Rectal smooth muscle tissue (tissue), 1 donor: ENCODE measurements around the gene CEND1.

Source experiments
- H3K27ac ChIP-seq: one replicate; pipeline ENCODE4 v1.7.0; 2013; ENCODE audit warnings: low read depth, low read length, inconsistent platforms
- H3K27me3 ChIP-seq: one replicate; pipeline ENCODE4 v1.7.0; 2013; ENCODE audit warnings: low read length; ENCODE audit not compliant: control insufficient read depth, insufficient read depth
- H3K36me3 ChIP-seq: one replicate; pipeline ENCODE4 v1.7.0; 2013; ENCODE audit warnings: low read length; ENCODE audit not compliant: control insufficient read depth, insufficient read depth
- H3K4me1 ChIP-seq: one replicate; pipeline ENCODE4 v1.7.0; 2013; ENCODE audit warnings: low read length; ENCODE audit not compliant: control insufficient read depth, insufficient read depth
- H3K4me3 ChIP-seq: one replicate; pipeline ENCODE4 v1.7.0; 2013; ENCODE audit warnings: low read length
- H3K9ac ChIP-seq: one replicate; pipeline ENCODE4 v1.7.0; 2013; ENCODE audit warnings: low read length

CEND1 gene

DNA sequence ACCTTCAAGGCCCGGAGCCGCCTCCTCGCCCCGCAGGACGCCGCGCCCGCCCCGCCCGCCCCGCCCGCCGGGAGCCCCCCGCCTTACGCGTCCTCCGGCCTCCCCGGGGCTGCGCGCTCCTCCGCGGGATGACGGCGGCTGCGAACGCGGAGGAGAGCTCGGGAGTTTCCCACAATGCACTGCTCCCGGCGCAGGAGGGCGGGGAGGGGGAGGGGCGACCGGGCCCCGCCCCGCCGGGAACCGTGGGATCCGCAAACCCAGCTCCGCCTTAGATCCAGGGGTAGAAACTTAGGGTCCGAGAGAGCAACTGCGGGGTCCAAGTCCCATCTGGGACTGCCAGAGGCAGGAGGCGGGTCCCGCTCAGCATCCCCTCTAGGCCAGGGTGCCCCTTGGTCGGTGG is at the start of gene CEND1:
Gene CEND1, minus strand, starts transcription at position 148 of the 400 bp plus-strand sequence. CDS start 1,514 bp downstream, outside the sequence.
- Histone ChIP-seq H3K4me3 (no peak within 1 kb of the TSS), H3K27ac (no peak within 1 kb of the TSS), H3K4me1 (no peaks in the 10 kb centered on the region), H3K36me3 (no peaks in the 10 kb centered on the region), H3K9ac (no peak within 1 kb of the TSS), H3K27me3 (peaks cover 6% of the 10 kb centered on the region)

DNA sequence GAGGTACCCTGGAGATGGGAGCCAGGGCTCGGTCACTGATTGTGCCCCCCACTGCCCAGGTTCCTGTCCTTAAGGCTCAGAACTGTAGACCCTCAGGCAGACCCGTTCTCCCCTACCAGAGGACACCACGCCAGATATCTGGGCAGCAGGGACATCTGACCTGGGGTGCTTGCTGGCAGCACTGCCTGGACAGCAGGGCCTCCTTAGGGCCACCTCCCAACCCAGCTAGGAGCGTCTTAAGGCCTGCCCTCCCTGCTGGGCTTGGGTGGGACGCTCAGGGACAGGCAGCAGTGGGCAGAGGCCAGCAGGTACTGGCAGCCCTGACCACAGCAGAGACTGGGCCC is 49.4 kb upstream of the CEND1 start:
- peaks cover 33% of the 10 kb centered on the region for H3K36me3 ChIP-seq
- H3K4me1 ChIP-seq: peaks cover 23% of the 10 kb centered on the region
- H3K4me3 ChIP-seq: no peak overlapping the region
- H3K9ac ChIP-seq: no peak overlapping the region
- H3K27ac ChIP-seq: no peak overlapping the region
- H3K27me3 ChIP-seq: no peaks in the 10 kb centered on the region

- Histone ChIP-seq H3K36me3 (peaks cover 33% of the 10 kb centered on the region), H3K4me1 (peaks cover 23% of the 10 kb centered on the region), H3K27me3 (no peaks in the 10 kb centered on the region), H3K9ac (no peak overlapping the region), H3K27ac (no peak overlapping the region), H3K4me3 (no peak overlapping the region)
Observed at GRCh38 chr11:838441-839279, 48.8 kb upstream of the CEND1 start.

GRCh38 chr11:837990-838307 is 48.1 kb upstream of the CEND1 start:
- peaks cover 33% of the 10 kb centered on the region for H3K36me3 ChIP-seq
- H3K27ac ChIP-seq: no peak overlapping the region
- H3K4me3 ChIP-seq: no peak overlapping the region
- no peak overlapping the region for H3K9ac ChIP-seq
- no peaks in the 10 kb centered on the region for H3K27me3 ChIP-seq
- peaks cover 25% of the 10 kb centered on the region for H3K4me1 ChIP-seq

GRCh38 chr11:837189-837989 is 47.5 kb upstream of the CEND1 start:
- Histone ChIP-seq H3K4me1 (peaks cover 25% of the 10 kb centered on the region), H3K36me3 (peaks cover 33% of the 10 kb centered on the region), H3K4me3 (no peak overlapping the region), H3K27ac (no peak overlapping the region), H3K9ac (no peak overlapping the region), H3K27me3 (no peaks in the 10 kb centered on the region)

DNA sequence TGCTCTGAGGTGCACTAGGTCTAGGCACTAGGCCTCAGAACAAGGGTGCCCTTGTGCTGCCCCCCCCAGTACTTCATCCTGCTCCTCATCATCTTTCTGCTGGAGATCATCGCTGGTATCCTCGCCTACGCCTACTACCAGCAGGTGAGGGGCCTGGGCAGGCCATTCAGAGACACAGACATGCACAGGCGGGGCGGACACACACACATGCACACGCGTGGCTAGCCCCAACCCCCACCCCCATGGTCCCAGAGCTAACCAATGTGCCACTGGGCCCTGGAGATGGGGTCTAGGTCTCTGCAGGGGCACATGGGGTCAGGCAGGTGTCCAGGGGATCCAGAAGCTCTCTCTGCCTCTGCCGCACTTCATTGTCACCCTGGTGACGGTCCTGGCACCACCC is 46.8 kb upstream of the CEND1 start:
- Histone ChIP-seq H3K4me1 (peaks cover 25% of the 10 kb centered on the region), H3K36me3 (peaks cover 33% of the 10 kb centered on the region), H3K27ac (no peak overlapping the region), H3K27me3 (peaks cover 2% of the 10 kb centered on the region), H3K4me3 (no peak overlapping the region), H3K9ac (no peak overlapping the region)

DNA sequence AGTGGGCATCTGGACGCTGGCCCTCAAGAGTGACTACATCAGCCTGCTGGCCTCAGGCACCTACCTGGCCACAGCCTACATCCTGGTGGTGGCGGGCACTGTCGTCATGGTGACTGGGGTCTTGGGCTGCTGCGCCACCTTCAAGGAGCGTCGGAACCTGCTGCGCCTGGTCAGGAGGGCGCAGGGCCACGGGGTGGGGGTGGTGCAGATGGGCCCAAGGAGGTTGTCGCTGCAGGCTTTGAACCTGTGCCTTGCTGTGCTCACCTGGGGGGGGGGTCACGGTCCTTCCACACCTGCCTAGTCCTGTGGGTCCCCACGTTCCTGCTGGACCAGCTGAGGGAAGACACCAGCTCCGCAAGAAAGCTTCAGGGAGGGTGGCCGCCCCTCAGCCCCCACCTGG is 46.4 kb upstream of the CEND1 start:
- peaks cover 24% of the 10 kb centered on the region for H3K4me1 ChIP-seq
- peaks cover 6% of the 10 kb centered on the region for H3K27me3 ChIP-seq
- H3K4me3 ChIP-seq: no peak overlapping the region
- no peak overlapping the region for H3K27ac ChIP-seq
- peaks cover 33% of the 10 kb centered on the region for H3K36me3 ChIP-seq
- no peak overlapping the region for H3K9ac ChIP-seq

DNA sequence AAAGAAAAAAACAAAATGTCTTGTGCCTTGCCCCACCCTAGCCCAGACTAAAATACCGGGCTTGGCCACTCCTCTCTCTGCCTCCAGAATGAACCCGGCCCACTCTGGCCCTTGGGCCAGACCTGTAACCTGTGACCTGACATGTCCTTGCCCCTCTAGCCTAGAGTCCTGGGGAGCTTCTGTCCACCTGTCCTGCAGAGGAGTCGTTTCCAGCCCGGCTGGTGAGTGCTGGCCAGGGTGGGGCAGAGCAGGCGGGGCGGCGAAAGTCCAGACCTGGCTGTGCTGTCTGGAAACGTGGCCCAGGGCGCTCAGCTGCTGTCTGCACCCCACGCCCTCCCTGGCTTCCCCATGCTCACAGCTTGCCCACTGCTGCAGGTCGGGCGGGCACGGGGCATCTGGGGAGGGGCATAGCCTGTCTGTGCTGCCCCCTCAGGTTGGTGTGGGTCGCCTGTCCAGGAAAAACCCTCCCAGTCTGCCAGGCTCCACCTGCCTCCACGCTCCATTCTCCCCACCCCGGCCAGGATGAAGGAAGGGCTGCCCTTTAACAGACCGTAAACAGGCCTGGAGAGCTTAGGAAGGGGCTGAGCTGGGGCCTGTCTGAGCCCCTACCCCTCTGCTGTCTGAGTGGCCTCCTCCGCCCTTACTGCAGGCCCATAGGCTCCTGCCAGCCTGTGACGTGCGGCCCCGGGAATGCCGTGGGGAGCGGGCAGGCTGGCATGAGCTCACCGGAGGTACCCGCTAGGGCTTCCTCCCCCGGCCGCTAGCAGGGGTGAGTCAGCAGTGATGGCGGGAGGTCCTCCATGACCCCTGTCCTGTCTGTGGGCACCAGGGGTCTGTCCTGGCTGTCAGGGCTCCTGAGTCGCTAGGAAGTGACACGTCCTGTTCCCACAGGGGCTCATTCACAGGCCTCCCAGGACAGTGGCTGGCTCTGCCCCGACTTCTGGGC is 44.8 kb upstream of the CEND1 start:
- peaks cover 21% of the 10 kb centered on the region for H3K4me1 ChIP-seq
- H3K4me3 ChIP-seq: peak overlapping the region; percentile 50
- peak overlapping the region; percentile 83 for H3K27ac ChIP-seq
- no peak overlapping the region for H3K9ac ChIP-seq
- H3K36me3 ChIP-seq: peaks cover 28% of the 10 kb centered on the region
- peaks cover 11% of the 10 kb centered on the region for H3K27me3 ChIP-seq

DNA sequence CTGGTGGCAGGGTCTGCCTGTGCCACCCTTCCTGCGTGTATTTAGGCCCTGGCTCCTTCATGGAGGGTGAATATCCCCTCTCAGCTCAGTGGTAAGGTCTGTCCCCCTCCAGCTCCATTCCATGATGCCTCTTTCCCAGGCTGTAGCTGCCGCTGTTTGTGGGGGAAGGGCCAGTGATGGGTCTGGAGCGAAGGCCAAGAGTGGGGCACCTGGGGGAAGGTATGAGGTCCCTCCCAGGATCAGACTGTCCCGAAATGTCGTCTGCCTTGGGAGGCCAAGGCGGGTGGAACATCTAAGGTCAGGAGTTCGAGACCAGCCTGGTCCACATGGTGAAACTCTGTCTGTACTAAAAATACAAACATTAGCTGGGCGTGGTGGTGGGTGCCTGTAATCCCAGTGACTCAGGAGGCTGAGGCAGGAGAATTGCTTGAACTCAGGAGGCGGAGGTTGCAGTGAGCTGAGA is 44.0 kb upstream of the CEND1 start:
- peak overlapping the region; percentile 86 for H3K9ac ChIP-seq
- H3K36me3 ChIP-seq: peaks cover 20% of the 10 kb centered on the region
- peak overlapping the region; percentile 83 for H3K27ac ChIP-seq
- peaks cover 19% of the 10 kb centered on the region for H3K27me3 ChIP-seq
- H3K4me3 ChIP-seq: peak overlapping the region; percentile 79
- H3K4me1 ChIP-seq: peaks cover 23% of the 10 kb centered on the region

GRCh38 chr11:833114-833791 is 43.4 kb upstream of the CEND1 start:
- H3K4me3 ChIP-seq: peak overlapping the region; percentile 79
- H3K9ac ChIP-seq: peak overlapping the region; percentile 86
- H3K36me3 ChIP-seq: peaks cover 19% of the 10 kb centered on the region
- H3K4me1 ChIP-seq: peaks cover 23% of the 10 kb centered on the region
- H3K27me3 ChIP-seq: peaks cover 25% of the 10 kb centered on the region
- peak overlapping the region; percentile 83 for H3K27ac ChIP-seq

GRCh38 chr11:832529-833113 is 42.7 kb upstream of the CEND1 start, which contains the start of gene CD151:
CD151 (plus strand) TSS chr11:832952; CDS start chr11:836070, 3,118 bp downstream.
- peaks cover 23% of the 10 kb centered on the region for H3K4me1 ChIP-seq
- peak within 1 kb of the TSS; percentile 83 for H3K27ac ChIP-seq
- peaks cover 31% of the 10 kb centered on the region for H3K27me3 ChIP-seq
- peak within 1 kb of the TSS; percentile 86 for H3K9ac ChIP-seq
- peaks cover 15% of the 10 kb centered on the region for H3K36me3 ChIP-seq
- peak within 1 kb of the TSS; percentile 79 for H3K4me3 ChIP-seq
